ENCODE data around the gene NDUFV1.
"Not testable (repeated sequence)": the region's sequence is repeated elsewhere in the genome, so short reads cannot be mapped to it uniquely, and the experiment has no call there.

NDUFV1 gene

GRCh38 chr11:67594480-67594879 lies 12.3 kb upstream of the NDUFV1 start:
- TF ChIP-seq EZH2 (IDR thresholded peaks at IDR 0.05; ENCODE audit: borderline replicate concordance, low read depth, low read length, severe bottlenecking) (no peak), CTCF (IDR thresholded peaks at IDR 0.05; ENCODE audit: borderline replicate concordance, extremely low read depth, low read length, poor library complexity, severe bottlenecking) (no peak)
- H3K36me3 ChIP-seq (ENCODE audit: insufficient read depth, low read length), result no peaks in the 10 kb centered on the region
- no peaks in the 10 kb centered on the region for H3K27me3 ChIP-seq (ENCODE audit: insufficient read depth, low read length, poor library complexity)
- H3K4me1 ChIP-seq (ENCODE audit: insufficient read depth, low read length), result no peaks in the 10 kb centered on the region
- H3K9ac ChIP-seq (ENCODE audit: low read depth, low read length), result no peak overlapping the region
- no peaks in the 10 kb centered on the region for H4K20me1 ChIP-seq (ENCODE audit: insufficient read depth, low read length)
- DNase-seq (no peak), ATAC-seq (ENCODE audit: insufficient read depth, low read depth) (no peak)
- no peak overlapping the region for H2AFZ ChIP-seq (ENCODE audit: low read depth, low read length)
- no peak overlapping the region for H3K4me2 ChIP-seq (ENCODE audit: insufficient read depth, low read length)
- H3K27ac ChIP-seq (ENCODE audit: low read length), result no peak overlapping the region
- H3K9me3 ChIP-seq (ENCODE audit: insufficient read depth, low read length, severe bottlenecking), result peaks cover 2% of the 10 kb centered on the region
- no peak overlapping the region for H3K4me3 ChIP-seq (ENCODE audit: low read depth in 1 of 2, low read length in 2 of 2)
- no peaks in the 10 kb centered on the region for H3K79me2 ChIP-seq (ENCODE audit: insufficient read depth, low read length)

GRCh38 chr11:67596753-67597300 lies 9.9 kb upstream of the NDUFV1 start:
- no peaks in the 10 kb centered on the region for H4K20me1 ChIP-seq (ENCODE audit: insufficient read depth, low read length)
- ATAC-seq (ENCODE audit: insufficient read depth, low read depth), result no peak
- no peak overlapping the region for H2AFZ ChIP-seq (ENCODE audit: low read depth, low read length)
- DNase-seq, result no peak
- H3K9ac ChIP-seq (ENCODE audit: low read depth, low read length), result no peak overlapping the region
- H3K4me3 ChIP-seq (ENCODE audit: low read depth in 1 of 2, low read length in 2 of 2), result no peak overlapping the region
- no peaks in the 10 kb centered on the region for H3K36me3 ChIP-seq (ENCODE audit: insufficient read depth, low read length)
- no peak overlapping the region for H3K4me2 ChIP-seq (ENCODE audit: insufficient read depth, low read length)
- H3K27me3 ChIP-seq (ENCODE audit: insufficient read depth, low read length, poor library complexity), result no peaks in the 10 kb centered on the region
- H3K4me1 ChIP-seq (ENCODE audit: insufficient read depth, low read length), result no peaks in the 10 kb centered on the region
- H3K79me2 ChIP-seq (ENCODE audit: insufficient read depth, low read length), result no peaks in the 10 kb centered on the region
- peaks cover 2% of the 10 kb centered on the region for H3K9me3 ChIP-seq (ENCODE audit: insufficient read depth, low read length, severe bottlenecking)
- no peak overlapping the region for H3K27ac ChIP-seq (ENCODE audit: low read length)
- TF ChIP-seq CTCF (IDR thresholded peaks at IDR 0.05; ENCODE audit: borderline replicate concordance, extremely low read depth, low read length, poor library complexity, severe bottlenecking), result no peak
- TF ChIP-seq EZH2 (IDR thresholded peaks at IDR 0.05; ENCODE audit: borderline replicate concordance, low read depth, low read length, severe bottlenecking), result no peak

- H3K9ac ChIP-seq (ENCODE audit: low read depth, low read length); H3K79me2 ChIP-seq (ENCODE audit: insufficient read depth, low read length); H3K27me3 ChIP-seq (ENCODE audit: insufficient read depth, low read length, poor library complexity); H3K4me1 ChIP-seq (ENCODE audit: insufficient read depth, low read length); H2AFZ ChIP-seq (ENCODE audit: low read depth, low read length); H3K9me3 ChIP-seq (ENCODE audit: insufficient read depth, low read length, severe bottlenecking); H3K4me3 ChIP-seq (ENCODE audit: low read depth in 1 of 2, low read length in 2 of 2); H3K4me2 ChIP-seq (ENCODE audit: insufficient read depth, low read length); H3K27ac ChIP-seq (ENCODE audit: low read length); DNase-seq; H4K20me1 ChIP-seq (ENCODE audit: insufficient read depth, low read length); H3K36me3 ChIP-seq (ENCODE audit: insufficient read depth, low read length); ATAC-seq (ENCODE audit: insufficient read depth, low read depth): not testable (repeated sequence)
Measured at GRCh38 chr11:67597458-67597857, 9.3 kb upstream of the NDUFV1 start.

GRCh38 chr11:67597963-67598362 lies 8.8 kb upstream of the NDUFV1 start:
- not testable (repeated sequence) for H3K9me3 ChIP-seq (ENCODE audit: insufficient read depth, low read length, severe bottlenecking); H4K20me1 ChIP-seq (ENCODE audit: insufficient read depth, low read length); H3K27me3 ChIP-seq (ENCODE audit: insufficient read depth, low read length, poor library complexity); H3K79me2 ChIP-seq (ENCODE audit: insufficient read depth, low read length); H3K36me3 ChIP-seq (ENCODE audit: insufficient read depth, low read length); DNase-seq; H3K4me3 ChIP-seq (ENCODE audit: low read depth in 1 of 2, low read length in 2 of 2); H2AFZ ChIP-seq (ENCODE audit: low read depth, low read length); ATAC-seq (ENCODE audit: insufficient read depth, low read depth); H3K4me1 ChIP-seq (ENCODE audit: insufficient read depth, low read length); H3K4me2 ChIP-seq (ENCODE audit: insufficient read depth, low read length); H3K9ac ChIP-seq (ENCODE audit: low read depth, low read length); H3K27ac ChIP-seq (ENCODE audit: low read length)

Measured in DND-41 (cell line).